ENCODE data around the gene PCCA. TPM values are rescaled to one million over a fixed set of nuclear protein-coding genes. Genes with fewer than 3 reads are reported as not detected.

PCCA gene
- total RNA-seq, 5 donors from 2014 or later (not counting 1 experiment from before 2014, with no cell fraction given), result 7.6 to 16.8 (median 10.2) TPM

DNA sequence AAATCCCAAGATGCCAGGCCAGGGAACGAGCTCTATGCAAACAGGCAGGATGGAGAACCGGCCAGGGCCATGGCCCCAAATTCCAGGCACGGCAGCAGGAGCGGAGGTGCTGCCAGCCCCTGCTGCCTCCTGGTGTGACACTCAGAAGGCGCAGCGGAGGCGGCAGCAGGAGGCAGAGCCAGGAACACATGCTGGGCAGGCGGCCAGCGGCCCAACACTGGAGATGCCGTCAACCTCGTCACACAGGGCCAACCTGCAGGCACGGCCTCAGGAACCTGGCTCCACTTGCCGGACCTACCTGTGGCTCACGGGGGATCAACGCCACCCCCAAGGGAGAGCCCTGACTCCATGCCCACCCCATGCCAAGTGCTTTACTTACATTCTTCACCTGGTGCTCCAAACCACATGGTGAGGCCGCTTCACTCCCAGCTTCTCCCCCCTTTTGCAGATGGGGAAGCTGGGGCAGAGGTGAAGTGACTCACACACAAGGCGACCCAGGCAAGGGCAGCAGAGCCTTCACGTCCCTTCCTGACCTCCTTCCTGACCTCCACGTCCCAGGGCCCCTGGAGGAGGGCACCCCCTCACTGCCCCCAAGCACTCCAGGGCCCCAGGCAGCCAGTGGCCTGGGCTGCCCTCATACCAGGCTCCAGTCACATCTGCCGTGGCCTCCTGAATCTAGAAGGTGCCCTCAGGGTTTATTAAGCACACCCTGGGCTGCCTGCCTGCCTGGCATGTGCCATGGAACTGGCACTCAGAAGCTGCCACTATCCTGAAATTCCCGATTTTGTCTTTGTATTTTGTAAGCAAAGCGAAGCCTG lies 456.2 kb downstream of the PCCA start:
- 94% methylated on average over 15 of the region's 22 CpGs for WGBS (ENCODE audit: insufficient coverage)
- Histone ChIP-seq H3K36me3 (ENCODE audit: control insufficient read depth in 2 of 2, extremely low read depth in 1 of 2, insufficient read depth in 1 of 2, low read length in 1 of 2) (no peaks in the 10 kb centered on the region), H3K4me3 (ENCODE audit: control insufficient read depth in 1 of 2, extremely low read depth in 1 of 2, low read length in 1 of 2) (no peak overlapping the region), H3K9me3 (no peaks in the 10 kb centered on the region), H3K27ac (ENCODE audit: low read length) (no peak overlapping the region), H3K27me3 (replicated peaks in 1 of 2; ENCODE audit: control insufficient read depth in 2 of 2, extremely low read depth in 1 of 2, insufficient read depth in 2 of 2, low read length in 1 of 2) (no peaks in the 10 kb centered on the region), H3K4me1 (ENCODE audit: control insufficient read depth in 1 of 2, extremely low read depth in 1 of 2, insufficient read depth in 2 of 2, low read length in 2 of 2) (peaks cover 0 to 4% of the 10 kb centered on the region in 2 experiments)
- POLR2A ChIA-PET, result no interaction called here
- no peaks in the 10 kb centered on the region for H3K9me3 Mint-ChIP-seq
- no peak overlapping the region for H3K27ac Mint-ChIP-seq
- CTCF ChIA-PET, result no interaction called here
- peaks cover 12% of the 10 kb centered on the region for H3K36me3 Mint-ChIP-seq
- peaks cover 9 to 18% (median 12%) of the 10 kb centered on the region in 3 donors for H3K4me1 Mint-ChIP-seq
- no peaks in the 10 kb centered on the region for H3K27me3 Mint-ChIP-seq
- DNase-seq (no peak), ATAC-seq (replicated peaks in 1 of 4) (no peak)
- no peak overlapping the region for H3K4me3 Mint-ChIP-seq

DNA sequence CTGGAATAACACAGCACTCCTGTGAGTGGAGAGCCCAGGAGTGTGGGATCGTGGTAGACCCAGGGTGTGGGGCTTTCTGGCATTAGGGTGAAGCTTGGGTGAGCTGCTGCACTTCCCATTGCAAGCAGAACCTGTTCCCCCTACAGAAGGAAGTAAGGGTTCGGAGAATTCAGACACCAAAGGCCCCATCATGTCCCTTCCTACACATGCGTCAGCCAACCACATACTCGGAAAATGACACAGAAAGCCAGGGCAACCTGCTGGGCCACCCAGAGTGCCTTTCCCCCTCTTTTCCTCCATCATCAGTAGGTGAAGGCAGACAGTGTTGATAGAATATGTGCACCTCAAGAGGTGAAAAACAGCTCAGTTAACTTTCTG lies 456.8 kb downstream of the PCCA start:
- Histone ChIP-seq H3K4me1 (ENCODE audit: control insufficient read depth in 1 of 2, extremely low read depth in 1 of 2, insufficient read depth in 2 of 2, low read length in 2 of 2) (peaks cover 0 to 4% of the 10 kb centered on the region in 2 experiments), H3K27ac (ENCODE audit: low read length) (no peak overlapping the region), H3K9me3 (no peaks in the 10 kb centered on the region), H3K4me3 (ENCODE audit: control insufficient read depth in 1 of 2, extremely low read depth in 1 of 2, low read length in 1 of 2) (no peak overlapping the region), H3K36me3 (ENCODE audit: control insufficient read depth in 2 of 2, extremely low read depth in 1 of 2, insufficient read depth in 1 of 2, low read length in 1 of 2) (no peaks in the 10 kb centered on the region), H3K27me3 (replicated peaks in 1 of 2; ENCODE audit: control insufficient read depth in 2 of 2, extremely low read depth in 1 of 2, insufficient read depth in 2 of 2, low read length in 1 of 2) (no peaks in the 10 kb centered on the region)
- ATAC-seq (replicated peaks in 1 of 4) (no peak), DNase-seq (no peak)
- CTCF ChIA-PET, result interaction anchor here (0.6 to 1.0 kb wide), 2 partner anchors 30 to 35 kb away, joined by 3 read pairs; no protein-coding TSS in a partner anchor
- peaks cover 10% of the 10 kb centered on the region for H3K36me3 Mint-ChIP-seq
- POLR2A ChIA-PET, result interaction anchor here in 1 of 2 donors (0.7 kb wide), 1 partner anchor 21 kb away, joined by 3 read pairs; no protein-coding TSS in a partner anchor
- no CpG with 5 or more reads among the region's 4 CpGs for WGBS (ENCODE audit: insufficient coverage)
- no peaks in the 10 kb centered on the region for H3K9me3 Mint-ChIP-seq
- H3K27me3 Mint-ChIP-seq, result no peaks in the 10 kb centered on the region
- no peak overlapping the region for H3K4me3 Mint-ChIP-seq
- H3K27ac Mint-ChIP-seq, result no peak overlapping the region
- peaks cover 9 to 13% (median 10%) of the 10 kb centered on the region in 3 donors for H3K4me1 Mint-ChIP-seq

DNA sequence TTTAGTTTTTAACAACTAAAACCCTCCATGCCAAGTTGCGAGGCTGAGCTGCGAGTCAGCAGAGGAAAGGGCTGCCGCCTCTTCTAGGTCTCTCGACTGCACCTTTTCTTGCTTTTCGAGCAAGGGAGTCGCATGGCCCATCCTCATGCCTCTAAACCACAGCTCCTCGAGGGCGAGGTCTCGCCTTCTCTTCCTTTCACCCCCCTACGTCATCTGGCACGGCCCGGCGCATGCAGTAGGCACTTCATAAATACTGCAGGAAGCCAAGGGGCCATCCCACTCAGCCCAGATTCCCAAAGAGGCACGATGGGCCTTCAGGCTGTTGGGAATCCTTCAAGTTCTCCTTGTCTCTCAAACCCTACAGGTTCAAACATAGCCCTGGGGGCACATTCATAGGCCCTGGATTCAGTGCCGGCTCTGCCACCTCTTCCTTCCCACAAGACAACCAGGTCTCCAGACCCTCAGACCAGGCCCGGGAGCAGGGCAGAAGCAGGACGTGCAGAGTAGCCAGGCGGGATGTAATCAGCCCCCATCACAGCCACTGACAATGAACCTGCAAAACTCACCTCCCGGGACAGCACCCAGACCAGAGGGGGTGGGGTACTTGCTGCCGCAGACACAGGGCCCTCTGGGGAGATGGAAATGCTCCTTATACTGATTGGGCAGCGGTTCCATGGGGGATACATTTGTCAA lies 458.0 kb downstream of the PCCA start:
- ATAC-seq (replicated peaks in 1 of 4) (no peak), DNase-seq (no peak)
- H3K27ac ChIP-seq (ENCODE audit: low read length), result no peak overlapping the region
- POLR2A ChIA-PET, result no interaction called here
- no peaks in the 10 kb centered on the region for H3K27me3 Mint-ChIP-seq
- H3K4me1 ChIP-seq (ENCODE audit: control insufficient read depth in 1 of 2, extremely low read depth in 1 of 2, insufficient read depth in 2 of 2, low read length in 2 of 2), result peaks cover 0 to 4% of the 10 kb centered on the region in 2 experiments
- H3K27me3 ChIP-seq (replicated peaks in 1 of 2; ENCODE audit: control insufficient read depth in 2 of 2, extremely low read depth in 1 of 2, insufficient read depth in 2 of 2, low read length in 1 of 2), result no peaks in the 10 kb centered on the region
- no peak overlapping the region for H3K4me3 Mint-ChIP-seq
- H3K4me1 Mint-ChIP-seq, result peaks cover 9 to 12% (median 9%) of the 10 kb centered on the region in 3 donors
- CTCF ChIA-PET, result interaction anchor here (0.6 to 1.0 kb wide), 2 partner anchors 32 to 539 kb away, joined by 3 to 4 read pairs; no protein-coding TSS in a partner anchor
- peaks cover 6% of the 10 kb centered on the region for H3K36me3 Mint-ChIP-seq
- no peaks in the 10 kb centered on the region for H3K9me3 Mint-ChIP-seq
- H3K27ac Mint-ChIP-seq, result no peak overlapping the region
- WGBS (ENCODE audit: insufficient coverage), result 92% methylated on average over 16 of the region's 21 CpGs
- H3K4me3 ChIP-seq (ENCODE audit: control insufficient read depth in 1 of 2, extremely low read depth in 1 of 2, low read length in 1 of 2), result no peak overlapping the region
- no peaks in the 10 kb centered on the region for H3K36me3 ChIP-seq (ENCODE audit: control insufficient read depth in 2 of 2, extremely low read depth in 1 of 2, insufficient read depth in 1 of 2, low read length in 1 of 2)
- no peaks in the 10 kb centered on the region for H3K9me3 ChIP-seq

DNA sequence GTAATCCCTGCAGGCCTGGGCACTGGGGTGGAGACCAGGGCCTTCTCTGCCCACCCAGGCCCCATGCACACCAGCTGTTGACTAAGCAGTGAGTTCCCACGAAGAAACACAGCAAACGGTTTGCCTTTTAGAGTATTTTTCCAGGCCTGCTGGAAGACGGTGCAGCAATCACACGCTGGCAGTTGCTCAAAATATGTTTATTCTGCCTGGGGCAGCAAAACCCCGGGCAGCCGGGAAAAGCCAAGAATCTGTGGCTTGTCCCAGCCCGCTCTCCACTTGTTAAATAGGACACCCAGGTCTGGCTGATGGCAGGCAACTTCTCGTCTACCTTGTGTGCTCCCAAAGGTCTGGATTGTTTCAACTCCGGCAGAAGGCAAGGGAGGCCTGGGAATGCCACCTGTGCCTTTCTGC lies 458.9 kb downstream of the PCCA start:
- ATAC-seq (replicated peaks in 1 of 4) (no peak), DNase-seq (no peak)
- Histone ChIP-seq H3K9me3 (no peaks in the 10 kb centered on the region), H3K27me3 (replicated peaks in 1 of 2; ENCODE audit: control insufficient read depth in 2 of 2, extremely low read depth in 1 of 2, insufficient read depth in 2 of 2, low read length in 1 of 2) (no peaks in the 10 kb centered on the region), H3K4me3 (ENCODE audit: control insufficient read depth in 1 of 2, extremely low read depth in 1 of 2, low read length in 1 of 2) (no peak overlapping the region), H3K27ac (ENCODE audit: low read length) (no peak overlapping the region), H3K36me3 (ENCODE audit: control insufficient read depth in 2 of 2, extremely low read depth in 1 of 2, insufficient read depth in 1 of 2, low read length in 1 of 2) (peaks cover 0 to 6% of the 10 kb centered on the region in 2 donors), H3K4me1 (ENCODE audit: control insufficient read depth in 1 of 2, extremely low read depth in 1 of 2, insufficient read depth in 2 of 2, low read length in 2 of 2) (no peaks in the 10 kb centered on the region)
- Mint-ChIP-seq H3K4me3 (no peak overlapping the region), H3K9me3 (no peaks in the 10 kb centered on the region), H3K4me1 (peaks cover 2 to 3% (median 2%) of the 10 kb centered on the region in 3 donors), H3K36me3 (peaks cover 6% of the 10 kb centered on the region), H3K27me3 (no peaks in the 10 kb centered on the region), H3K27ac (no peak overlapping the region)
- WGBS (ENCODE audit: insufficient coverage), result 94% methylated on average over 8 of the region's 9 CpGs
- CTCF ChIA-PET, result interaction anchor here in 1 of 2 donors (0.6 kb wide), 1 partner anchor 634 kb away, joined by 3 read pairs; no protein-coding TSS in a partner anchor
- POLR2A ChIA-PET, result no interaction called here

DNA sequence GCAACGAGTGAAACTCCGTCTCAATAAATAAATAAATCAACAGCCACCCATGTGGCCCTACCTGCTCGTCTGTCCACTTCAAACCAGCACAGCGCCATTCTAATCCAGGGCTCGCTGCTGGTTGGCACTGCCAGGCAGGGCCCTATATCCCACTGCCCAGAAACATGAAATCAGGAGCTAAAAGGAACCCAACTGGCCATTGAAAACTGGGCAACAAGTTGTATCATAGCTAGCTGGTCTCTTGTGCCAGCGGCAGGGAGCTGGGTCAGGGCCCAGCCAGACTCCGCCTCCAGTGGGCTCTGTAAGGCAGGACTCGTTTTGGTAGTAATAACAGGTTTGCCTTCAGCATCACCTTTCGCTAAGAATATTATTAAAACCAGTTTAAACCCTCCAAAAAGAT lies 460.4 kb downstream of the PCCA start:
- no peak overlapping the region for H3K4me3 Mint-ChIP-seq
- Histone ChIP-seq H3K9me3 (no peaks in the 10 kb centered on the region), H3K4me1 (ENCODE audit: control insufficient read depth in 1 of 2, extremely low read depth in 1 of 2, insufficient read depth in 2 of 2, low read length in 2 of 2) (no peaks in the 10 kb centered on the region), H3K4me3 (ENCODE audit: control insufficient read depth in 1 of 2, extremely low read depth in 1 of 2, low read length in 1 of 2) (no peak overlapping the region), H3K27me3 (replicated peaks in 1 of 2; ENCODE audit: control insufficient read depth in 2 of 2, extremely low read depth in 1 of 2, insufficient read depth in 2 of 2, low read length in 1 of 2) (no peaks in the 10 kb centered on the region), H3K27ac (ENCODE audit: low read length) (no peak overlapping the region), H3K36me3 (ENCODE audit: control insufficient read depth in 2 of 2, extremely low read depth in 1 of 2, insufficient read depth in 1 of 2, low read length in 1 of 2) (peaks cover 2 to 6% of the 10 kb centered on the region in 2 donors)
- 100% methylated on average over 5 of the region's 9 CpGs for WGBS (ENCODE audit: insufficient coverage)
- ChIA-PET POLR2A (no interaction called here), CTCF (no interaction called here)
- no peaks in the 10 kb centered on the region for H3K27me3 Mint-ChIP-seq
- DNase-seq (no peak), ATAC-seq (replicated peaks in 1 of 4) (no peak)
- H3K4me1 Mint-ChIP-seq, result no peaks in the 10 kb centered on the region
- H3K27ac Mint-ChIP-seq, result no peak overlapping the region
- H3K9me3 Mint-ChIP-seq, result no peaks in the 10 kb centered on the region
- peaks cover 12% of the 10 kb centered on the region for H3K36me3 Mint-ChIP-seq

DNA sequence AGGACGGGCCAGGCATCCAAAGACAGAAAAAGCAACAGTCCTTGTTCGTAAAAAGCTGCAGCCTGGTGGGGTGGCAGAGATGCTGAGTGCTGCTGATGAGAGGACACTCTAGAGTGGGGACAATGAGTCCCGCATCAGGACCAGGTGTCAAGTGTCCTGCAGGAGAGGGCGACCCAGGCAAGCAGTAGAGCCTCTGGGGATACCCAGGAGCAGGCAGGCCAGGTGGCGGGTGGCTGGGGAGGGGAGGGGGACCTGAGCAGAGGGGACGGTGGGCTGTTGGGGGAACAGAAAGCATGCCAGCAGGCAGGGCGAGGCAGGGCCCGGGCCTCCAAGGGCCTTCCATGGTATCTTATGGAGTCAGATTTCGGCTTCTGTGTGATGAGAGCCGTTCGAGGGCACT lies 463.9 kb downstream of the PCCA start:
- Histone ChIP-seq H3K4me1 (ENCODE audit: control insufficient read depth in 1 of 2, extremely low read depth in 1 of 2, insufficient read depth in 2 of 2, low read length in 2 of 2) (no peaks in the 10 kb centered on the region), H3K27me3 (replicated peaks in 1 of 2; ENCODE audit: control insufficient read depth in 2 of 2, extremely low read depth in 1 of 2, insufficient read depth in 2 of 2, low read length in 1 of 2) (no peaks in the 10 kb centered on the region), H3K27ac (ENCODE audit: low read length) (no peak overlapping the region), H3K36me3 (ENCODE audit: control insufficient read depth in 2 of 2, extremely low read depth in 1 of 2, insufficient read depth in 1 of 2, low read length in 1 of 2) (peaks cover 2 to 6% of the 10 kb centered on the region in 2 donors), H3K4me3 (ENCODE audit: control insufficient read depth in 1 of 2, extremely low read depth in 1 of 2, low read length in 1 of 2) (no peak overlapping the region), H3K9me3 (no peaks in the 10 kb centered on the region)
- ATAC-seq (replicated peaks in 1 of 4), result no peak
- ChIA-PET POLR2A (no interaction called here), CTCF (no interaction called here)
- Mint-ChIP-seq H3K4me3 (no peak overlapping the region), H3K4me1 (no peaks in the 10 kb centered on the region), H3K9me3 (no peaks in the 10 kb centered on the region), H3K36me3 (peaks cover 12% of the 10 kb centered on the region), H3K27me3 (no peaks in the 10 kb centered on the region), H3K27ac (no peak overlapping the region)
- 92% methylated on average over 11 of the region's 11 CpGs for WGBS (ENCODE audit: insufficient coverage)
- DNase-seq, result no peak

All from T-cell (primary cell).